ENCODE measurements around the gene TOM1L2.
A peak's percentile ranks its signal among the peaks of the same experiment; 100 is the strongest.

The TOM1L2 gene

GRCh38 chr17:17868641-17869522, 103.3 kb downstream of the TOM1L2 start:
- FAIRE-seq: peak; percentile 35

DNA sequence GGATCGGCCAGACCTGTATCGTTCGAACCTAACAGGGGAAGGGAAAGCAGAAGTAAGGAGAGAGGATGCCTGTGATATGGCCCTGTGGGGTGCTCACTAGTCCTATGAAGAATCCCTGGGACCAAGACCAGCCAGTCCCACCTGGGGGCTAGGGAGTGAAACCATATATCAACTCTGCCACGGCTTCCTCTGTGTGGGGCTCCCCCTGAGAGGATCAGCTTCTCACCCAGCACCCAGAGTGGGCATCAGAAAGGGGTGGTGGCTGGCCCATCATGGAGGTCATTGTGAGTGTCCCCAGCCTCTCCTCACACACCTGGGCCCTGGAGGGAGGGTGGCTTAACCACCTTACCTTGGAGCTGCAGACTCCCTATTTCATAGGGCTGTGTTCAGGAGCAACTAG, 105.3 kb downstream of the TOM1L2 start:
- no peak for FAIRE-seq

DNA sequence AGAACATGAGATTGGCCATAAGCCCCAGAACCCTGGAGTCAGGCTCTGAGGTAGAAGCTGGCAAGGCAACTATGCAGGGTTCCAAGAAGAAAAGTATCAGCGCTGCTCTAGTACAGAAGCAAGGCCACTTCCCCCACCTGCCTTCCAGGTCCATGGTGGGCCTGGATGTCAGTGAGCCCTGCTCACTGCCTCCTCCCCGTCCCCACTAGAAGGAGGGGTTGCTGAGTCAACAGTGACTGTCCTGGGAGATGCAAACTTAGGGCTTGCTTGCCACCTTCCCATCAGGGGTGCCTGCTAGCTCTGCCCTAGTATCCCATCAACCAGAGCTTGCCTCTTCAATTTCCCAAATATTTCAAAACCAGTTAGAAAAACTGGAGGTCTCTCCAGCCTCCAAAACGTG, 105.8 kb downstream of the TOM1L2 start:
- FAIRE-seq: no peak

- FAIRE-seq: no peak
Measured at GRCh38 chr17:17865035-17865434, 107.2 kb downstream of the TOM1L2 start.

- no peak for FAIRE-seq
Measured at GRCh38 chr17:17860766-17861107, 111.5 kb downstream of the TOM1L2 start.

DNA sequence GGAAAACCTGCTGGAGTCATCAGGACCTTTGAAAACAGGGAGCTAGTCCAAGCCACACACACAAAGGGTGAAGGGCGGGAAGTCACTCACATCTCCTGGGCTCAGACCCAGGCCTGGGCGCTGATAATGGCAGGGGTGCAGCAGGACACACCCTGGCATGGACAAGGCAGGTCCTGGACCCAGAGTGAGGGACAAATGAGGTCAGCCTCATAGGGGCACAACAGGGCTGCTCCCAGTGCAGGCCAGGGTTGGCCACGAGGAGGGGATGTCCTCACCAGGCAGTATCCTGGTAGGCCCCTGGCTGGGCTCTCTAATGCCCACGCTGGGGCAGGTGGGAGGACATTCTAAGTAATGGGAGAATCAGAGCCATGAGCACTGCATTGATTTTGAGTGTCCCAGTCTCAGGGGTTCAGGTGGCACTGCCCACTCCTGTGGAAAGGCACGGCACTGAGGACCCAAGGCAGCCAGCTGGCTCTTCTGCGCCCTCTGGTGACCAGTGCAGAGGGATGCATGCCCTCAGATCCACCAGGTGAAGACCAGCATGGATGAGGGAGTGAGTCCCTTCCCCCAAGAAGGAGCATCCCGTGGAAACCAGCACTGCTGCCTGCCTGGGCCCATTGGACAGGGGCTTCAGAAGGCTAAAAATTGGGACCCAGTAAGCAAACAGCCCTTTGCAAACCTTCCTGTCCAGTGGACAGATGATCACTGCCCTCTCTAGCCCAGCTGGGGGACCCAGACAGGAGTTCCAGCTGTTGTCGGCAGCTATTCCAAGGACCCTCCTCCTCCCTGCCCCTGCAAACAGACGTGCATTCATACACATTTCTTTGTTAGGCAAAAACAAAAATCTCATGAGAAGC, 112.1 kb downstream of the TOM1L2 start:
- no peak for FAIRE-seq

DNA sequence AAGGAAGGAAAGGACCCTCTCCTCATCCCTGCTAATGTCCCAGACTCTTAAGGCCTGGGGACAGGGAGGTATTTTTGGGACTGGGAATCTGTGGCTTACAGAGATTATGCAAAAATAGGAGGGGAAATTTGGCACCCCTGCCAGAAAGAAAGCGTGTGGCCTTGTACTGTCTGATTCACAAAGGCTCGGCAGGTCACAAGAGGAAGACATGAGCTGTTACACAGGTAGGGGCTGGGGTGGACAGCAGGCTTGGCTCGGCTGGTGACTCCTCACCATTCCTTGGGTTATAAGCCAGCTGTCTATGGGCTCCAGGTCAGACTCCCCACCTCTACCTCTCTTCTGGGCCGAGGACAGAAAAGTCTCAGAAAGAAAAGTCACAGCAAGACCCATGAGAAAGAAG, 114.7 kb downstream of the TOM1L2 start:
- FAIRE-seq: no peak

DNA sequence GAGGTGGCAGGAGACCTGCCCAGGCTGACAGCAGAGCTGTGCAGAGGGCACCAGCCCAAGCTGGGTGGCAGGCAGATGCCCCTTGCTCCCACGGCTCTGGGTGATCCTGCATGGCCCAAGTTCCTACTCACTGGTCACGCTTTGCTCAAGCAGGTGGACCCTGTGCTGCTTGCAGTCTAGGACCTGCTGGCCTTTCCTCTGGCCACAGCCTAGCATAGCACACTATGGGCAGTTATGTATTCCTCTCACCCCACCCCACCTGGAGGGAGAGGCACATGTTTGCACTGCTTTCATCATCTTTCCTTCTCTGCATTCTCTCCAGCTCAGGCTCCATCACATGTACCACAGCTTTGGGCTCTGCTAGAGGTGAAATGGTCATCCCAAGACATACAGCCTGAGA, 115.8 kb downstream of the TOM1L2 start:
- FAIRE-seq: no peak

DNA sequence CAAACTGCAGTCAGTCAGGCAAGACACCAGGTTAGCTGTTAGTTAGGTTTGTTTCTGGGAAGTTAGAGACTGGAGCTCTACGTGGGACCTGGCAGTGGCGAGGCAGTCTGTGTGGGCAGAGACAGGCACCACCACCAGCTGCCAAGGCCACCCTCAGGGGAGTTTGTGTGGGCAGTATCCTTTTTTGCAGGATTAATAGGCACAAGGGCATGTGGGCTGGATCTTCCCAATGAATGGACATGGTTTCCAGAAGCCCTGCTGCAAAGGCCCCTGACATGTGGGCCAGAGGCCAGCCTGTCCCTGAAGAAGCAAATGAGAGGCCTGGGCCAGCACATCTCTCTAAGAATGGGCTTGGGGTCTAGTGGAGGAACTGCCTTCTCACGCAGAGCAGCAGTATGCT, 116.2 kb downstream of the TOM1L2 start:
- FAIRE-seq: no peak

GRCh38 chr17:17853811-17854447, 118.3 kb downstream of the TOM1L2 start:
- FAIRE-seq: no peak

DNA sequence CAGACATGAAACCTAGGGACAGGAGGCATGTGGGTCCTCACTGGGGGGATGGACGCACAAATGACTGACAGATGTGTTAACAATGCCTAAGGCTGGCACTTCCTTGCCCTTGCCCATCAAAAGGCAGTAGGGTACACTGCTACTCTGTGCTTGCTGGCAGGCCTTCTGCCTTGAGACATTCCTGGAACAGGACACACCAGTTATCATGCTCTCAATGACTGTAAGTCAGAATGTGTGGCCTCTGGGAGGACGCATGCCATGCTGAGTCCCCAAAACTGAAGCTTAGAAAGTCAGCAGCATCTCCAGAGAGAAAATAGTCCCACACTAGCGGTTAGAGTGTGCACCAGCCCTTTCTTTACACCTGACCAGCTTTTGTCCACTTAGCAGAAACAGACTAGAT, 119.3 kb downstream of the TOM1L2 start:
- no peak for FAIRE-seq

GRCh38 chr17:17851103-17852002, 120.8 kb downstream of the TOM1L2 start:
- no peak for FAIRE-seq

DNA sequence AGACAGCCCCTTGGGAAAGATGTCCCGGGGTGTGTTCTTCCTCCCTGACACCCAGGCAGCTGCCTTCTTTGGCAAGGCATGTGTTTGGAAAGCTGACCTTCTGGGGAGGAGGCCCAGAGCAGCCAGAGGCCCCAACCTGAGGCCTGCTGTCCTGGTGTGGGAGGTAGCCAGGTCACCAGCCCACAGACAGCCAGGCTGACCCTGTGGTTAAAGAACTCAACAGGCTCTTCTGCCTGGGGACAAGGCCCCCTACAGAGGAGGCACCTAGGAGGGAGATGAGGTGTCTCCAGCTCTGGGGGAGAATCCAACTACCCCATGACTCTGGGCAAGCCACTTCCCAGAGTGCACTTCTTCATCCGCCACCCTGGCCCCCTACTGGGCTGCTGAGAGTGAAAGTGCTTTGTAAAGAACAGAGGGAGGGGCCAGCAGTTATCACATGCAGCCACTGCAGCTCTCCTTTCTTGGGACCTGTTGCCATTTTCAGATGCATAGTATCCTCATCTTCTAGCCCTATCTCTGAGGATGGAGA, 122.3 kb downstream of the TOM1L2 start:
- FAIRE-seq: no peak

- FAIRE-seq: no peak
Measured at GRCh38 chr17:17849147-17849820, 122.9 kb downstream of the TOM1L2 start.

DNA sequence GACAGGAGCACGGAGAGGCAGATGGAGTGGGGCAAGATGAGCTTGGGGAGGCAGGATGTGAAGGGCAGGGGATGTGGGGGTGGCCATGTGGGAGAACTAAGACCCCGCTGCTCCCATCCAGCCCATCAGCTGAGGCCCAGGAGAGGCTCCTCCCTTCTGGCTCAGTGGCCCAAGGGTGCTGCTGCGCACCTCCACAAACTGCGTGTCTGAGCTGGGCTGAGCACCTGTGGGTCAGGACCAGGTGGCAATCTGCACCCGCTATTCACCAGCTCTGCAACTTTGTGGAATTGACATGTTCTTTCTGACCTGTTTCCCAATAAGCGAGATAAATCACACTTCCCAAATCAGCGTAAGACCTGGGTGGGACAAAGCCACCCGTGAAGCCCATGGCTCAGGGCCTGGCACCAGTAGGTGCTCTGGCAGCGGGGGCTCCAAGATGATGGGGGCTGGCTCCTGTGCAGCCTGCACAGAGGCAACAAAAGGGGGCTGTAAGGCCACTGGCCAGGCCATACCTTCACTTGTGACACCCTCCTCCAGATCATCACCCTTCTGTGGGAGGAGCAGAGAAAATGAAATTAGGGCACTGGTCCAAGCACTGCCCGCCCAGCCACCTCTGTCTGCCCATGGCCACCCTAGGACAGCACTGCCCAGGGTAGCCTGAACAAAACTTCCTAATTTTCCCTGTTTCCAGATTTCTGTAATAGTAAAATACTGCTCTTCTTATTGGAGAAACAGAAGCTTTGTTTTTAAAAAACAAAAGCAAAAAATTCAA, 123.7 kb downstream of the TOM1L2 start:
- peak; percentile 43 for FAIRE-seq

DNA sequence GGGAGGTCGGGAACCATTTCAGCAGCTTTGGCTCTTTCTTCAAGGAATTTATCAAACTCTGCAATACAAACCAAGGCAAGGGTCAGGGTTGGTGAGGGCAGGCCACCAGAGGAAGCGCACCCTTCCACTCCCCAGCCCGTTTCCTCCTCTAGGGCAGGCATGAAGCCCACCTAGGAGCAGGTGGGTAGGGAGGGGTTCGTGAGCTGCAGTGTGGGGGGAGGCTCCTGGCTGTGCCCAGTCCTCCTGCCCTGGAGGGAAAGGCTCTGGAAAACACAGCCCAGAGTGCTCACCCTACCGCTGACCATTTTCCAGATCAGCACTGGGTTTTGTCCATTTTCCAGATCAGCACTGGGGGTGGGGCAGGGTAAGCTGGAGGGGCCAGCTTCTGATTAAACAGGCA, 124.5 kb downstream of the TOM1L2 start:
- FAIRE-seq: no peak

- FAIRE-seq: no peak
Measured at GRCh38 chr17:17847118-17847689, 125.0 kb downstream of the TOM1L2 start.

GRCh38 chr17:17846645-17847044, 125.6 kb downstream of the TOM1L2 start:
- FAIRE-seq: no peak

DNA sequence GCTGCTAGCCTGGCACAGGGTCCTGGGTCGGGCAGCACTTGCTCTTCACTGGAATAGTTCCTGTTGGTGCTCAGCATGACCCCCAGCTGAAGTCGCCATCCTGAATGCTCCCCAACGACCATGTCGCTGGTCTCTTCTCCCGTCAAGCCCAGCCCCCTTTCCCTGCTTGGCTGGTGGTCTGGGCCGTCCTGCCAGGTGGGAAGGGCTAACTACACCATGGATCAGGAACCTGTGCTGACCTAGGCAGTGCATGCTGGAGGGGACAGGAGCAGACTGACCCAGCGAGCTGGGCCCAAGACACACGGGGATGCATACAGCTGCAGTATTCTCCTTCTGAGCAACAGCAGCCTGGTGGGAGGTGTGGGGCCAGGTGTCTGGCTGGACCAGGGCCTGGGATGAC, 126.2 kb downstream of the TOM1L2 start:
- no peak for FAIRE-seq

DNA sequence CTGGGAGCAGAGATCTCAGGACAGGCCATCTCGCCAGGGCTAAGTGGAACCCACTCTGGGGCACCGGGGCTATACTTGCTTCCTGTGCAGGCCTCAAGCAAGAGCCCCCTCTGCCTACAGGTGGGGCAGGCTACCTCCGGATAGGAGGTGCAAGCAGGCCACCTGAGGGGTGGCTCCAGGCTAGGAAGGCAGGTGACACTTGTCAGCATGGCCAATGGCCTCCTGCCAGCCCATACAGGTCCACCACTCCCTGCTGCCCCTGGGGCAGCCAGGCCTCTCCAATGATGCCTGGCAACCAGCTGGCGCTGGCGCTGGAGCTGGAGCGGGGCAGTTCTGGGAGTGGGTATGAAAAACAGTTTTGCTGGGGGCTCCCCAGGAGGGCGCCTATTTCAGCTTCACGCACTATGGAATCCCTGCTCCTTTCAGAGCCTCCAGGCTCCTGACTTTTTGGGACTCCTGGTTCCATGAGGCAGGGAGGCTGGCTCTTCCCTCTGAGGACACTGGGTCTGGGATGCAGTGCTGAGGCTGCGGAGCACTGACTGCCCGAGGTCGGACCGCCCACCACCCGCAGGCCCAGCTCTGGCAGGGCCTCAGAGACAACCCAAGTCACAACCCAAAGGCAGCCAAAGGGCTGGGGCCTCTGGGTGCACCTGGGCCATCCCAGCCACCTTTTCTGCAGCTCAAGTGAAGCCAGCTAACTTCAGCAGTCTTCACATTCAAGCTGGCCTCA, 127.0 kb downstream of the TOM1L2 start:
- FAIRE-seq: no peak

All from endometrium (tissue), 2 donors.